DMS79 treated with DMSO at 0.1 percent for 48 hours (cell line): ENCODE measurements around the gene AIF1L.
"Not testable (repeated sequence)": the region's sequence is repeated elsewhere in the genome, so short reads cannot be mapped to it uniquely, and the experiment has no call there.

Experiments
- DNase-seq: peaks from one replicate; lab custom pipeline; 2025; lab: John Stamatoyannopoulos, UW

AIF1L gene

GRCh38 chr9:131098391-131099101 is 2.2 kb downstream of the AIF1L start:
- DNase-seq = no peak

GRCh38 chr9:131099102-131099606 is 2.8 kb downstream of the AIF1L start:
- DNase-seq = no peak

- not testable (repeated sequence) for DNase-seq
These were observed 3.5 kb downstream of the AIF1L start for GRCh38 chr9:131099845-131100244.

GRCh38 chr9:131100445-131100844 is 4.1 kb downstream of the AIF1L start:
- no peak for DNase-seq

- no peak for DNase-seq
These were observed 5.1 kb downstream of the AIF1L start for GRCh38 chr9:131101207-131101964.

- DNase-seq = no peak
These were observed 6.7 kb downstream of the AIF1L start for GRCh38 chr9:131103024-131103423.

GRCh38 chr9:131103535-131103934 is 7.2 kb downstream of the AIF1L start:
- DNase-seq = no peak

- no peak for DNase-seq
These were observed 7.8 kb downstream of the AIF1L start for GRCh38 chr9:131104016-131104740.

- no peak for DNase-seq
These were observed 9.6 kb downstream of the AIF1L start for GRCh38 chr9:131105952-131106351.

GRCh38 chr9:131107760-131108159 is 11.4 kb downstream of the AIF1L start:
- DNase-seq = no peak

- no peak for DNase-seq
These were observed 15.0 kb downstream of the AIF1L start for GRCh38 chr9:131111186-131111853.

- DNase-seq = no peak
These were observed 15.6 kb downstream of the AIF1L start for GRCh38 chr9:131111854-131112311.

GRCh38 chr9:131112374-131113154 is 16.2 kb downstream of the AIF1L start:
- DNase-seq = no peak

GRCh38 chr9:131113655-131114054 is 17.3 kb downstream of the AIF1L start:
- no peak for DNase-seq

- DNase-seq = no peak
These were observed 17.8 kb downstream of the AIF1L start for GRCh38 chr9:131114084-131114535.

- not testable (repeated sequence) for DNase-seq
These were observed 19.0 kb downstream of the AIF1L start for GRCh38 chr9:131115360-131115742.

GRCh38 chr9:131116281-131117120 is 20.2 kb downstream of the AIF1L start:
- DNase-seq = no peak

- DNase-seq = no peak
These were observed 20.9 kb downstream of the AIF1L start for GRCh38 chr9:131117121-131117761.

GRCh38 chr9:131117762-131118145 is 21.4 kb downstream of the AIF1L start:
- DNase-seq = no peak

- no peak for DNase-seq
These were observed 23.3 kb downstream of the AIF1L start for GRCh38 chr9:131119600-131119999.
